CD4-positive, alpha-beta T cell (primary cell): ENCODE measurements around the gene PAGR1. TPM values are rescaled to one million over a fixed set of nuclear protein-coding genes. Genes with fewer than 3 reads are reported as not detected.

Experiments
- ATAC-seq: fragments of 200-7000 bp; cut with Tn5 transposase; one replicate; pipeline ENCODE4 v1.10.0; 2022; ENCODE audit warnings: mild to moderate bottlenecking; ENCODE audit not compliant: poor library complexity
- CTCF ChIA-PET: fragments of 350-600 bp; sonication (Branson Sonifier 250); formaldehyde crosslinking; loops from one replicate; lab custom pipeline; 2021; ENCODE audit warnings: antibody characterized with exemption, inconsistent platforms; lab: Charles Lee
- POLR2A ChIA-PET: fragments of 350-600 bp; sonication (Branson Sonifier 250); formaldehyde crosslinking; loops from one replicate; lab custom pipeline; 2021; ENCODE audit warnings: antibody characterized with exemption, inconsistent platforms; lab: Charles Lee
- DNase-seq, 14 experiments: peaks; one replicate each; pipeline ENCODE4 v3.0.0-alpha.2; 2013 to 2020; ENCODE audit warnings: mixed read lengths in 2 of 14
- H3K27ac ChIP-seq, 2 donors: one replicate each; pipeline versions ENCODE4 v1.5.1 to v1.7.0; 2013; ENCODE audit warnings: low read length in 2 of 2, low read depth in 1 of 2, mild to moderate bottlenecking in 1 of 2
- H3K27me3 ChIP-seq, 2 experiments: 1 replicate in 1 of 2; 2 replicates in 1 of 2; pipeline versions ENCODE4 v1.6.1 to v1.7.0; 2013; ENCODE audit warnings: low read length in 2 of 2, control low read depth in 1 of 2, mild to moderate bottlenecking in 1 of 2, moderate library complexity in 1 of 2; ENCODE audit not compliant: insufficient read depth in 2 of 2, control insufficient read depth in 1 of 2
- H3K36me3 ChIP-seq: one replicate; pipeline ENCODE4 v1.6.1; 2013; ENCODE audit warnings: low read length, control low read depth; ENCODE audit not compliant: insufficient read depth
- H3K4me1 ChIP-seq: one replicate; pipeline ENCODE4 v1.6.1; 2013; ENCODE audit warnings: low read length, control low read depth; ENCODE audit not compliant: insufficient read depth
- H3K4me3 ChIP-seq: one replicate; pipeline ENCODE4 v1.5.1; 2013; ENCODE audit warnings: mild to moderate bottlenecking, low read length, moderate library complexity
- H3K9me3 ChIP-seq, 2 experiments: 1 replicate in 1 of 2; 2 replicates in 1 of 2; pipeline versions ENCODE4 v1.6.1 to v1.7.0; 2013; ENCODE audit warnings: low read length in 2 of 2, mild to moderate bottlenecking in 2 of 2, control low read depth in 1 of 2, moderate library complexity in 1 of 2; ENCODE audit not compliant: control insufficient read depth in 1 of 2, insufficient read depth in 1 of 2
- H3K27ac Mint-ChIP-seq: one replicate; pipeline ENCODE4 v1.8.0; 2020; ENCODE audit warnings: mixed read lengths
- H3K27me3 Mint-ChIP-seq: one replicate; pipeline ENCODE4 v1.8.0; 2021; ENCODE audit warnings: mixed read lengths
- H3K36me3 Mint-ChIP-seq: one replicate; pipeline ENCODE4 v1.8.0; 2021; ENCODE audit warnings: low read depth, mixed read lengths
- H3K4me1 Mint-ChIP-seq: one replicate; pipeline ENCODE4 v1.8.0; 2021; ENCODE audit warnings: low read depth, mixed read lengths
- H3K4me3 Mint-ChIP-seq: one replicate; pipeline ENCODE4 v1.8.0; 2020; ENCODE audit warnings: mild to moderate bottlenecking, mixed read lengths
- H3K9me3 Mint-ChIP-seq: one replicate; pipeline ENCODE4 v1.8.0; 2020; ENCODE audit warnings: mixed read lengths
- CTCF ChIP-seq: fragments of 200-600 bp; IDR thresholded peaks from one replicate; pipeline ENCODE4 v1.8.0; 2022; ENCODE audit warnings: antibody characterized with exemption, mild to moderate bottlenecking
- intact Hi-C, 2 experiments: fragments of 100-400 bp; cut with DNase I in 1 of 2; cut with micrococcal nuclease in 1 of 2; formaldehyde crosslinking; loops; one replicate each; pipeline versions ENCODE4 v1.15.1 to v1.9.0; 2023 to 2025; cut with DNase I, micrococcal nuclease
- total RNA-seq, 174 experiments: library from RNA in 2 of 174; stranded (reverse) in 2 of 174; gene quantifications; one replicate each; pipeline ENCODE4 v1.2.3 and lab custom pipeline; 2021 to 2026

Gene PAGR1
- total RNA-seq, 2 experiments from 2014 or later: 20.3 TPM

GRCh38 chr16:29845656-29846055, 29.7 kb downstream of the PAGR1 start:
- H3K36me3 ChIP-seq: peaks cover 66% of the 10 kb centered on the region

GRCh38 chr16:29848420-29849297, 32.7 kb downstream of the PAGR1 start:
- Mint-ChIP-seq H3K4me1 (peaks cover 7% of the 10 kb centered on the region), H3K4me3 (no peak overlapping the region), H3K36me3 (peaks cover 51% of the 10 kb centered on the region), H3K27ac (no peak overlapping the region), H3K27me3 (no peaks in the 10 kb centered on the region), H3K9me3 (no peaks in the 10 kb centered on the region)
- Histone ChIP-seq H3K9me3 (no peaks in the 10 kb centered on the region), H3K4me1 (peaks cover 7% of the 10 kb centered on the region), H3K27ac (no peak overlapping the region), H3K27me3 (no peaks in the 10 kb centered on the region), H3K4me3 (no peak overlapping the region), H3K36me3 (peaks cover 42% of the 10 kb centered on the region)
- peak; percentile 74 to 93 (median 82) for DNase-seq
- peak; percentile 92 for TF ChIP-seq CTCF
- POLR2A ChIA-PET: interaction anchor here (0.6 to 3.3 kb wide), 17 partner anchors 15 to 147 kb away, joined by 3 to 47 read pairs (median 5); partner anchors contain the start of genes CDIPT, HIRIP3, KCTD13 and KIF22
- CTCF ChIA-PET: interaction anchor here (0.6 to 3.8 kb wide), 38 partner anchors 9 to 276 kb away, joined by 3 to 93 read pairs (median 4); partner anchors contain the start of genes ASPHD1, CDIPT, KIF22 and MVP
- intact Hi-C loops: loop anchor here (1.0 to 5.0 kb wide), 7 partner anchors 32 to 174 kb away; partner anchors contain the start of genes C16orf92 (in 1 of the 2), MAZ (in 1 of the 2) and PAGR1 (in 1 of the 2)
- ATAC-seq: peak; percentile 97

More at GRCh38 chr16:29845656-29846055, 29.7 kb downstream of the PAGR1 start:
- Mint-ChIP-seq H3K27ac (no peak overlapping the region), H3K27me3 (no peaks in the 10 kb centered on the region), H3K36me3 (peaks cover 69% of the 10 kb centered on the region), H3K9me3 (no peaks in the 10 kb centered on the region), H3K4me3 (no peak overlapping the region), H3K4me1 (peaks cover 7% of the 10 kb centered on the region)
- ChIA-PET POLR2A (interaction anchor here (1.0 kb wide), 1 partner anchor 38 kb away, joined by 3 read pairs; no protein-coding TSS in a partner anchor), CTCF (no interaction called here)
- Histone ChIP-seq H3K9me3 (no peaks in the 10 kb centered on the region), H3K4me1 (peaks cover 7% of the 10 kb centered on the region), H3K27me3 (no peaks in the 10 kb centered on the region), H3K27ac (no peak overlapping the region), H3K4me3 (no peak overlapping the region)
- DNase-seq (no peak), ATAC-seq (no peak)
- TF ChIP-seq CTCF: no peak
- intact Hi-C loops: loop anchor here in 1 of 2 experiments (5.0 kb wide), 1 partner anchor 177 kb away; the partner anchor contains the start of gene C16orf92

GRCh38 chr16:29849505-29849904, 33.6 kb downstream of the PAGR1 start:
- Histone ChIP-seq H3K36me3 (peaks cover 33% of the 10 kb centered on the region), H3K27ac (no peak overlapping the region), H3K27me3 (no peaks in the 10 kb centered on the region), H3K4me3 (no peak overlapping the region), H3K4me1 (peaks cover 7% of the 10 kb centered on the region), H3K9me3 (no peaks in the 10 kb centered on the region)
- H3K9me3 Mint-ChIP-seq: no peaks in the 10 kb centered on the region
- POLR2A ChIA-PET: interaction anchor here (0.6 to 3.3 kb wide), 9 partner anchors 14 to 148 kb away, joined by 3 to 47 read pairs (median 9); partner anchors contain the start of genes CDIPT, MAZ and PAGR1
- no peaks in the 10 kb centered on the region for H3K27me3 Mint-ChIP-seq
- H3K4me3 Mint-ChIP-seq: no peak overlapping the region
- no peak for ATAC-seq
- intact Hi-C loops: loop anchor here (2.0 to 5.0 kb wide), 4 partner anchors 43 to 173 kb away; partner anchors contain the start of genes C16orf92 (in 1 of the 2) and MAZ (in 1 of the 2)
- TF ChIP-seq CTCF: no peak
- no peak for DNase-seq
- no peak overlapping the region for H3K27ac Mint-ChIP-seq
- peaks cover 43% of the 10 kb centered on the region for H3K36me3 Mint-ChIP-seq
- H3K4me1 Mint-ChIP-seq: peaks cover 7% of the 10 kb centered on the region
- CTCF ChIA-PET: interaction anchor here (0.6 to 3.8 kb wide), 10 partner anchors 10 to 276 kb away, joined by 3 to 93 read pairs (median 26); partner anchors contain the start of genes CDIPT and MVP
